HepG2 (cell line): Measurements from ENCODE around the gene OTUB2. TPM values are rescaled to one million over a fixed set of nuclear protein-coding genes. Genes with fewer than 3 reads are reported as not detected.

ENCODE experiments used
- ATAC-seq: fragments of 200-7000 bp; cut with Tn5 transposase; 3 replicates; pipeline ENCODE4 v1.9.1; 2020; ENCODE audit warnings: mild to moderate bottlenecking, moderate library complexity
- BruUV-seq: library from RNA; stranded (reverse); fragments of 400-500 nt; replicated peaks from 2 replicates; lab custom pipeline; 2021; lab: Mats Ljungman, UMichigan
- CTCF ChIA-PET: fragments of 300-600 bp; formaldehyde crosslinking; extraction: SDS; loops from one replicate; lab custom pipeline; 2021; ENCODE audit warnings: low total read pairs, inconsistent platforms, low intra/inter-chr PET ratio; lab: Yijun Ruan, JAX
- POLR2A ChIA-PET: fragments of 350-600 bp; sonication (Branson Sonifier 250); formaldehyde crosslinking; loops from one replicate; lab custom pipeline; 2020; ENCODE audit warnings: antibody characterized with exemption, inconsistent platforms; lab: Yijun Ruan, JAX
- DNase-seq: peaks from one replicate; pipeline ENCODE4 v3.0.0-alpha.2; 2015; ENCODE audit warnings: low spot score
- FAIRE-seq: peaks from 3 replicates; lab custom pipeline; 2011; peaks lifted over from hg19 to GRCh38; lab: Jason Lieb, UNC
- H2AFZ ChIP-seq: one replicate; pipeline ENCODE4 v1.6.1; 2011; ENCODE audit warnings: low read length, inconsistent platforms
- H3K27ac ChIP-seq: fragments of 300-600 bp; 3 replicates; pipeline ENCODE4 v1.8.0; 2011; ENCODE audit warnings: mixed run types, mild to moderate bottlenecking, mixed read lengths, low read length, inconsistent platforms; ENCODE audit not compliant: insufficient read depth; ENCODE audit errors: extremely low read length
- H3K27me3 ChIP-seq, 2 experiments: fragments of 200-600 bp in 1 of 2; 2 replicates in 1 of 2; 3 replicates in 1 of 2; pipeline versions ENCODE4 v1.6.0 to v1.8.0; 2011; ENCODE audit warnings: low read length in 2 of 2, mild to moderate bottlenecking in 2 of 2, moderate library complexity in 2 of 2, inconsistent platforms in 1 of 2; ENCODE audit not compliant: insufficient read depth in 2 of 2, control insufficient read depth in 1 of 2
- H3K36me3 ChIP-seq, 2 experiments: fragments of 200-600 bp in 1 of 2; replicated peaks in 1 of 2; 2 replicates in 1 of 2; 3 replicates in 1 of 2; pipeline versions ENCODE4 v1.5.1 to v1.8.0; 2011; ENCODE audit warnings: low read length in 2 of 2, inconsistent platforms in 1 of 2; ENCODE audit not compliant: insufficient read depth in 2 of 2, control insufficient read depth in 1 of 2
- H3K4me1 ChIP-seq: 2 replicates; pipeline ENCODE4 v1.5.1; 2012; ENCODE audit warnings: low read length, inconsistent platforms; ENCODE audit not compliant: insufficient read depth
- H3K4me2 ChIP-seq: 2 replicates; pipeline ENCODE4 v1.6.0; 2011; ENCODE audit warnings: low read depth, low read length, inconsistent platforms
- H3K4me3 ChIP-seq, 3 experiments: fragments of 200-600 bp in 1 of 3; sonication (generic), shearing (Covaris generic) in 1 of 3; replicated peaks in 1 of 3; 2 replicates each; pipeline ENCODE4 v1.5.1; 2011 to 2016; ENCODE audit warnings: low read length in 3 of 3, inconsistent platforms in 2 of 3, low read depth in 2 of 3, mild to moderate bottlenecking in 2 of 3, control low read depth in 1 of 3, mixed read lengths in 1 of 3; ENCODE audit not compliant: insufficient read depth in 1 of 3
- H3K79me2 ChIP-seq: one replicate; pipeline ENCODE4 v1.6.1; 2011; ENCODE audit warnings: low read length, inconsistent platforms; ENCODE audit not compliant: insufficient read depth
- H3K9ac ChIP-seq: 2 replicates; pipeline ENCODE4 v1.6.0; 2011; ENCODE audit warnings: mild to moderate bottlenecking, low read depth, low read length, inconsistent platforms; ENCODE audit not compliant: insufficient read depth
- H3K9me3 ChIP-seq: 2 replicates; pipeline ENCODE4 v1.5.1; 2012; ENCODE audit warnings: mild to moderate bottlenecking, low read length
- H4K20me1 ChIP-seq: 2 replicates; pipeline ENCODE4 v1.6.0; 2011; ENCODE audit warnings: inconsistent platforms, mild to moderate bottlenecking, low read length, moderate library complexity; ENCODE audit not compliant: insufficient read depth
- FOXP1 ChIP-seq, 2 experiments: fragments of 450-650 bp in 1 of 2; IDR thresholded peaks; 2 replicates each; pipeline ENCODE4 v1.6.1; 2017 to 2018; ENCODE audit warnings: antibody characterized with exemption in 1 of 2
- ISL2 ChIP-seq: sonication (generic); formaldehyde crosslinking; IDR thresholded peaks from 2 replicates; pipeline ENCODE4 v1.5.0; 2020; ENCODE audit warnings: missing genetic modification reagents
- MYNN ChIP-seq: sonication (generic); formaldehyde crosslinking; IDR thresholded peaks from 2 replicates; pipeline ENCODE4 v1.4.0; 2020; ENCODE audit warnings: mild to moderate bottlenecking, low read depth, missing genetic modification reagents
- SOX13 ChIP-seq, 3 experiments: fragments of 450-650 bp in 1 of 3; sonication (generic) in 1 of 3; formaldehyde crosslinking in 1 of 3; IDR thresholded peaks in 2 of 3; conservative IDR thresholded peaks in 1 of 3; 2 replicates each; pipeline versions ENCODE4 v1.5.0 to v1.6.1; 2016 to 2020; ENCODE audit warnings: antibody characterized with exemption in 1 of 3, mild to moderate bottlenecking in 1 of 3, missing compliant biosample characterization in 1 of 3, missing genetic modification reagents in 1 of 3, moderate library complexity in 1 of 3
- SP4 ChIP-seq: sonication (generic); formaldehyde crosslinking; IDR thresholded peaks from 2 replicates; pipeline ENCODE4 v1.8.1; 2023; ENCODE audit warnings: mild to moderate bottlenecking, missing genetic modification reagents
- TCF12 ChIP-seq, 2 experiments: fragments of 450-650 bp in 1 of 2; sonication (generic) in 1 of 2; formaldehyde crosslinking in 1 of 2; IDR thresholded peaks; 2 replicates each; pipeline versions ENCODE4 v1.6.1 to v1.8.0; 2017 to 2022; ENCODE audit warnings: antibody characterized with exemption in 1 of 2, mild to moderate bottlenecking in 1 of 2, missing genetic modification reagents in 1 of 2, moderate library complexity in 1 of 2
- YY1 ChIP-seq: IDR thresholded peaks from 2 replicates; pipeline ENCODE4 v1.6.1; 2011; ENCODE audit warnings: low read length, low read depth, moderate library complexity, mild to moderate bottlenecking; ENCODE audit not compliant: insufficient read depth, insufficient replicate concordance
- ZNF709 ChIP-seq: sonication (generic); formaldehyde crosslinking; IDR thresholded peaks from 2 replicates; pipeline ENCODE4 v1.5.0; 2020; ENCODE audit warnings: mild to moderate bottlenecking, missing genetic modification reagents
- WGBS: methylation state at CpG from one replicate; pipeline ENCODE4 v1.1.6; 2017; ENCODE audit warnings: low lambda C conversion rate; 5-methylcytosine and 5-hydroxymethylcytosine counted together
- in situ Hi-C: cut with HindIII; loops from 2 replicates; pipeline ENCODE4 v1.10.0; 2017; ENCODE audit warnings: low pct_unique_long_range_greater_than_20kb; ENCODE audit not compliant: extremely low pct_ligation_motif_present
- intact Hi-C: fragments of 100-400 bp; cut with micrococcal nuclease; formaldehyde crosslinking; loops from one replicate; pipeline ENCODE4 v1.10.0; 2022; ENCODE audit not compliant: unreplicated experiment
- polyA plus RNA-seq, 8 experiments: library from polyadenylated mRNA; depleted of rRNA in 3 of 8; stranded (reverse) in 7 of 8; unstranded in 1 of 8; fragments of >200 nt; fragmentation: Illumina TruSeq in 4 of 8; extraction: Trizol in 4 of 8; gene quantifications; 2 replicates each; pipeline versions ENCODE4 v1.2.1 to v1.2.3, GENCODE V29; 2011 to 2016; ENCODE audit warnings: low read depth in 4 of 8, missing spikeins in 1 of 8, mixed read lengths in 1 of 8; ENCODE audit not compliant: insufficient read depth in 1 of 8
- total RNA-seq, 5 experiments: library from RNA; depleted of rRNA; stranded (reverse); fragments of >200 nt; fragmentation: Illumina TruSeq; extraction: Trizol; gene quantifications; 2 replicates each; pipeline ENCODE4 v1.2.3, GENCODE V29; 2016; ENCODE audit warnings: low read depth in 1 of 5
- TF ChIP-seq, protein P1 (sequence below): sonication (generic); formaldehyde crosslinking; IDR thresholded peaks from 2 replicates; pipeline ENCODE4 v1.8.0; 2023; ENCODE audit warnings: mild to moderate bottlenecking, missing genetic modification reagents

The OTUB2 gene
- total and polyA plus RNA-seq, 2 of the 13 experiments (the other 11 are each of a cell fraction or from before 2014, with no cell fraction given): 2.2 to 2.4 TPM

DNA sequence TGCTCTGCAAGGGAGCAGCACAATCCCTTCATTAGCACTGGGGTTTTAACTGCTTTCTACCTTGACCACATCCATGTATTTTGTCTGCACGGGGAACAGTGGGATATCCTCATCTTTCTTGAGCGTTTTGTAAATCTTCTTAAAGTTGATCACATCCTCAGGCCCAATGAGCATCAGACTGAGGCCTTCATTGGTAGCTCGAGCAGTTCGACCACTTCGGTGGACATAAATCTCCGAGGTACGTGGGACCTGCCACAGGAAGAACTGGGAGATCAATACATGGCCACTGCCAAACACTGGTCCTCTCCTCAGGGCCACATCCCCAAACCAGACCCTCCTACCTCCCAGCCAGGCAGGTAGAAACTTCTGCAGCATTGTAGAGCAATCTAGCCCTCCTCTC lies 28.8 kb downstream of the OTUB2 start:
- peaks cover 13% of the 10 kb centered on the region for H3K79me2 ChIP-seq
- CTCF ChIA-PET: no interaction called here
- DNase-seq (no peak), FAIRE-seq (no peak), ATAC-seq (no peak)
- no peaks in the 10 kb centered on the region for H3K9me3 ChIP-seq
- in situ Hi-C loops: loop anchor here (10.0 kb wide), 1 partner anchor 250 kb away; no protein-coding TSS in a partner anchor
- H3K4me3 ChIP-seq: no peak overlapping the region
- no peak overlapping the region for H3K9ac ChIP-seq
- peaks cover 31% of the 10 kb centered on the region for H3K4me1 ChIP-seq
- TF ChIP-seq YY1 (no peak), TCF12 (IDR thresholded peaks at IDR 0.05) (no peak), TCF12 (CRISPR knock-in tag; IDR thresholded peaks at IDR 0.05) (no peak), ISL2 (CRISPR knock-in tag) (no peak), FOXP1 (IDR thresholded peaks at IDR 0.05) (no peak), FOXP1 (CRISPR knock-in tag; IDR thresholded peaks at IDR 0.05) (no peak), ZNF709 (CRISPR knock-in tag) (no peak), MYNN (CRISPR knock-in tag) (no peak), SP4 (CRISPR knock-in tag) (no peak), SOX13 (IDR thresholded peaks at IDR 0.05) (no peak), SOX13 (CRISPR knock-in tag; conservative IDR thresholded peaks at IDR 0.05 in 1 of 2, IDR thresholded peaks at IDR 0.05 in 1 of 2) (no peak)
- TF ChIP-seq, protein P1, sequence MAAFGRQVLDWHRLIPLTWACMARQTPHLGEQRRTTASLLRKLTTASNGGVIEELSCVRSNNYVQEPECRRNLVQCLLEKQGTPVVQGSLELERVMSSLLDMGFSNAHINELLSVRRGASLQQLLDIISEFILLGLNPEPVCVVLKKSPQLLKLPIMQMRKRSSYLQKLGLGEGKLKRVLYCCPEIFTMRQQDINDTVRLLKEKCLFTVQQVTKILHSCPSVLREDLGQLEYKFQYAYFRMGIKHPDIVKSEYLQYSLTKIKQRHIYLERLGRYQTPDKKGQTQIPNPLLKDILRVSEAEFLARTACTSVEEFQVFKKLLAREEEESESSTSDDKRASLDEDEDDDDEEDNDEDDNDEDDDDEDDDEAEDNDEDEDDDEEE (CRISPR knock-in tag): no peak
- POLR2A ChIA-PET: no interaction called here
- no TSS peak for BruUV-seq
- intact Hi-C loops: no loop called here
- no peaks in the 10 kb centered on the region for H3K27me3 ChIP-seq
- 97% methylated on average over 7 of the region's 7 CpGs for WGBS
- H2AFZ ChIP-seq: no peak overlapping the region
- no peak overlapping the region for H3K27ac ChIP-seq
- no peak overlapping the region for H3K4me2 ChIP-seq
- H3K36me3 ChIP-seq: peaks cover 28 to 74% of the 10 kb centered on the region in 2 experiments
- no peaks in the 10 kb centered on the region for H4K20me1 ChIP-seq
